ENCODE measurements around the gene PDK2. TPM values are rescaled to one million over a fixed set of nuclear protein-coding genes. Genes with fewer than 3 reads are reported as not detected.

Gene PDK2
- total RNA-seq, 1 donor from 2014 or later, result 17.5 TPM

- no peak for TF ChIP-seq CTCF (conservative IDR thresholded peaks at IDR 0.05; ENCODE audit: low read depth, low read length)
- H3K4me3 ChIP-seq (ENCODE audit: low read depth, low read length), result no peak overlapping the region
- DNase-seq (ENCODE audit: low read depth), result no peak
These were observed 39.3 kb downstream of the PDK2 start for GRCh38 chr17:50134206-50135110.

GRCh38 chr17:50135316-50136095, 40.4 kb downstream of the PDK2 start:
- H3K4me3 ChIP-seq (ENCODE audit: low read depth, low read length), result no peak overlapping the region
- no peak for TF ChIP-seq CTCF (conservative IDR thresholded peaks at IDR 0.05; ENCODE audit: low read depth, low read length)
- DNase-seq (ENCODE audit: low read depth), result no peak

GRCh38 chr17:50136096-50136687, 41.0 kb downstream of the PDK2 start:
- no peak for TF ChIP-seq CTCF (conservative IDR thresholded peaks at IDR 0.05; ENCODE audit: low read depth, low read length)
- no peak overlapping the region for H3K4me3 ChIP-seq (ENCODE audit: low read depth, low read length)
- DNase-seq (ENCODE audit: low read depth), result no peak

- TF ChIP-seq CTCF (conservative IDR thresholded peaks at IDR 0.05; ENCODE audit: low read depth, low read length), result no peak
- no peak overlapping the region for H3K4me3 ChIP-seq (ENCODE audit: low read depth, low read length)
- DNase-seq (ENCODE audit: low read depth), result no peak
These were observed 41.9 kb downstream of the PDK2 start for GRCh38 chr17:50137042-50137441.

GRCh38 chr17:50139185-50139783, 44.1 kb downstream of the PDK2 start:
- TF ChIP-seq CTCF (conservative IDR thresholded peaks at IDR 0.05; ENCODE audit: low read depth, low read length), result no peak
- DNase-seq (ENCODE audit: low read depth), result no peak
- no peak overlapping the region for H3K4me3 ChIP-seq (ENCODE audit: low read depth, low read length)

- no peak for DNase-seq (ENCODE audit: low read depth)
- peak; percentile 61 for TF ChIP-seq CTCF (conservative IDR thresholded peaks at IDR 0.05; ENCODE audit: low read depth, low read length)
These were observed 45.1 kb downstream of the PDK2 start for GRCh38 chr17:50139950-50140885.

More at GRCh38 chr17:50139950-50140885, 45.1 kb downstream of the PDK2 start:
- no peak overlapping the region for H3K4me3 ChIP-seq (ENCODE audit: low read depth, low read length)
